Measurements from ENCODE around the gene MYCL. TPM values are rescaled to one million over a fixed set of nuclear protein-coding genes. Genes with fewer than 3 reads are reported as not detected.

Gene MYCL
- total and polyA plus RNA-seq, 2 of the 13 experiments (the other 11 are each of a cell fraction or from before 2014, with no cell fraction given): 0.31 to 1.7 TPM

DNA sequence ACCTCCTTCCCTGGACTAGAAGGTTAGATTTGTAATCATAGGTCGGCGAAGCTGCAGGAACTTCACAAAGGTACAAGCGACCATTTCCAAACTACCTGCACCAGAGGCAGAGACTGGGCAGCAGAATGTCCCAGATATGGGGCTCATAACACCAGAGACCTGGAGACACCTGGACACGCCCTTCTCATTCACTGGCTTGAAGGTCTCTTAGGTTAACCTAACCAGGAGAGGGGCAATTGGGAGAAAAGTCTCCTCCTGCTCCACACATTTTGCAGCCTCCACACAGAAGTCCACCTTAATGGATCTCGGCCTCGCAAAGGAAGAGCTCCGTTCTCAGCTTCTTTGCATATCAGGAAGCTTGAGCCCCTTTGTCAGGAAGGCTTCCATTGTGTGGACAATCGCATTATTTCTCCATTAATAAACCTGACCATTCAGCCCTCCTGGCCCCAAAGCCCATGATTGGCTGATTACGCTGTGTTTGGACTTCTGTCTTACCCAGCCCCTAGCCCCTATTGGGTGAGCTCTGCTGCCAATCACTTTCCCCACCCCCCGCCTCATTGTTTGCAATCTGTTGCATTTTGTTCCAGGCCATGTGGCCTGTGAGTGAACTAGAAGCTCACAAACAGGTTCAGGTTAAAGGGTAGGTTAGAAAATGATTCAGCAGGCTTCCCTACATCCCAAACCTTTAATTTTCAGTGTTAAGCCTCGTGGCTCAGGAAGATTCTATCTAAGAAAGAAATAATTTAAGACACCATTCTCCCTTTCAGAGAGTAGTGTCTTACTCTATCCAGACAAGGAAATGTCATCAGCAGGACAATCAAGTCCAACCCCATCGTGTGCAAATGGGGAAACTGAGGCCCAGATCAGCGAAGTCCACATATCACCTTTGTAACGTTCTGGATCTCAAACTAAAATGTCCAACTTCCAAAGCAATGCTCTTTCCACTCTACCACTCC lies 2.8 kb downstream of the MYCL start (continued):
- TF ChIP-seq ZBTB7A (CRISPR knock-in tag; IDR thresholded peaks at IDR 0.05) (no peak), ZFP36L2 (CRISPR knock-in tag; IDR thresholded peaks at IDR 0.05) (no peak), NFYC (CRISPR knock-in tag; IDR thresholded peaks at IDR 0.05) (peak; percentile 91), ZNF138 (CRISPR knock-in tag; IDR thresholded peaks at IDR 0.05; ENCODE audit: low read depth) (no peak), IKZF4 (CRISPR knock-in tag; IDR thresholded peaks at IDR 0.05; ENCODE audit: borderline replicate concordance, low read depth, not compliant biosample characterization) (no peak), ZNF264 (CRISPR knock-in tag; IDR thresholded peaks at IDR 0.05) (no peak), STAT5B (CRISPR knock-in tag; IDR thresholded peaks at IDR 0.05) (no peak), ELF3 (CRISPR knock-in tag; IDR thresholded peaks at IDR 0.05) (peak; percentile 59; the same call in 1 of the 2 replicates), ZNF260 (CRISPR knock-in tag; IDR thresholded peaks at IDR 0.05; ENCODE audit: borderline replicate concordance, low read depth) (no peak), AGO1 (IDR thresholded peaks at IDR 0.05; ENCODE audit: low read depth, low read length, poor library complexity, severe bottlenecking) (no peak), ZNF747 (CRISPR knock-in tag; IDR thresholded peaks at IDR 0.05; ENCODE audit: borderline replicate concordance) (no peak), PAWR (CRISPR knock-in tag; IDR thresholded peaks at IDR 0.05; ENCODE audit: borderline replicate concordance) (no peak)
- TF ChIP-seq, protein P1, sequence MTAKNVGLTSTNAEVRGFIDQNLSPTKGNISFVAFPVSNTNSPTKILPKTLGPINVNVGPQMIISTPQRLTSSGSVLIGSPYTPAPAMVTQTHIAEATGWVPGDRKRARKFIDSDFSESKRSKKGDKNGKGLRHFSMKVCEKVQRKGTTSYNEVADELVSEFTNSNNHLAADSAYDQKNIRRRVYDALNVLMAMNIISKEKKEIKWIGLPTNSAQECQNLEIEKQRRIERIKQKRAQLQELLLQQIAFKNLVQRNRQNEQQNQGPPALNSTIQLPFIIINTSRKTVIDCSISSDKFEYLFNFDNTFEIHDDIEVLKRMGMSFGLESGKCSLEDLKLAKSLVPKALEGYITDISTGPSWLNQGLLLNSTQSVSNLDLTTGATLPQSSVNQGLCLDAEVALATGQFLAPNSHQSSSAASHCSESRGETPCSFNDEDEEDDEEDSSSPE (CRISPR knock-in tag; IDR thresholded peaks at IDR 0.05): no peak
- TF ChIP-seq, protein P2, sequence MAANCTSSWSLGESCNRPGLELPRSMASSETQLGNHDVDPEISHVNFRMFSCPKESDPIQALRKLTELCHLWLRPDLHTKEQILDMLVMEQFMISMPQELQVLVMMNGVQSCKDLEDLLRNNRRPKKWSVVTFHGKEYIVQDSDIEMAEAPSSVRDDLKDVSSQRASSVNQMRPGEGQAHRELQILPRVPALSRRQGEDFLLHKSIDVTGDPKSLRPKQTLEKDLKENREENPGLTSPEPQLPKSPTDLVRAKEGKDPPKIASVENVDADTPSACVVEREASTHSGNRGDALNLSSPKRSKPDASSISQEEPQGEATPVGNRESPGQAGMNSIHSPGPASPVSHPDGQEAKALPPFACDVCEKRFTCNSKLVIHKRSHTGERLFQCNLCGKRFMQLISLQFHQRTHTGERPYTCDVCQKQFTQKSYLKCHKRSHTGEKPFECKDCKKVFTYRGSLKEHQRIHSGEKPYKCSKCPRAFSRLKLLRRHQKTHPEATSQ (CRISPR knock-in tag; IDR thresholded peaks at IDR 0.05; ENCODE audit: borderline replicate concordance): no peak
- TF ChIP-seq, protein P3, sequence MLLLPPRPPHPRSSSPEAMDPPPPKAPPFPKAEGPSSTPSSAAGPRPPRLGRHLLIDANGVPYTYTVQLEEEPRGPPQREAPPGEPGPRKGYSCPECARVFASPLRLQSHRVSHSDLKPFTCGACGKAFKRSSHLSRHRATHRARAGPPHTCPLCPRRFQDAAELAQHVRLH (CRISPR knock-in tag; IDR thresholded peaks at IDR 0.05; ENCODE audit: borderline replicate concordance, low read depth): 0 out of 2 replicates have a peak, but pooled peaks have one; percentile 41
- TF ChIP-seq, protein P4, sequence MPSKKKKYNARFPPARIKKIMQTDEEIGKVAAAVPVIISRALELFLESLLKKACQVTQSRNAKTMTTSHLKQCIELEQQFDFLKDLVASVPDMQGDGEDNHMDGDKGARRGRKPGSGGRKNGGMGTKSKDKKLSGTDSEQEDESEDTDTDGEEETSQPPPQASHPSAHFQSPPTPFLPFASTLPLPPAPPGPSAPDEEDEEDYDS (CRISPR knock-in tag; IDR thresholded peaks at IDR 0.05): peak; percentile 67; the same call in 1 of the 2 replicates
- TF ChIP-seq, protein P5, sequence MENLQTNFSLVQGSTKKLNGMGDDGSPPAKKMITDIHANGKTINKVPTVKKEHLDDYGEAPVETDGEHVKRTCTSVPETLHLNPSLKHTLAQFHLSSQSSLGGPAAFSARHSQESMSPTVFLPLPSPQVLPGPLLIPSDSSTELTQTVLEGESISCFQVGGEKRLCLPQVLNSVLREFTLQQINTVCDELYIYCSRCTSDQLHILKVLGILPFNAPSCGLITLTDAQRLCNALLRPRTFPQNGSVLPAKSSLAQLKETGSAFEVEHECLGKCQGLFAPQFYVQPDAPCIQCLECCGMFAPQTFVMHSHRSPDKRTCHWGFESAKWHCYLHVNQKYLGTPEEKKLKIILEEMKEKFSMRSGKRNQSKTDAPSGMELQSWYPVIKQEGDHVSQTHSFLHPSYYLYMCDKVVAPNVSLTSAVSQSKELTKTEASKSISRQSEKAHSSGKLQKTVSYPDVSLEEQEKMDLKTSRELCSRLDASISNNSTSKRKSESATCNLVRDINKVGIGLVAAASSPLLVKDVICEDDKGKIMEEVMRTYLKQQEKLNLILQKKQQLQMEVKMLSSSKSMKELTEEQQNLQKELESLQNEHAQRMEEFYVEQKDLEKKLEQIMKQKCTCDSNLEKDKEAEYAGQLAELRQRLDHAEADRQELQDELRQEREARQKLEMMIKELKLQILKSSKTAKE (CRISPR knock-in tag; IDR thresholded peaks at IDR 0.05; ENCODE audit: borderline replicate concordance): no peak
- TF ChIP-seq, protein P6, sequence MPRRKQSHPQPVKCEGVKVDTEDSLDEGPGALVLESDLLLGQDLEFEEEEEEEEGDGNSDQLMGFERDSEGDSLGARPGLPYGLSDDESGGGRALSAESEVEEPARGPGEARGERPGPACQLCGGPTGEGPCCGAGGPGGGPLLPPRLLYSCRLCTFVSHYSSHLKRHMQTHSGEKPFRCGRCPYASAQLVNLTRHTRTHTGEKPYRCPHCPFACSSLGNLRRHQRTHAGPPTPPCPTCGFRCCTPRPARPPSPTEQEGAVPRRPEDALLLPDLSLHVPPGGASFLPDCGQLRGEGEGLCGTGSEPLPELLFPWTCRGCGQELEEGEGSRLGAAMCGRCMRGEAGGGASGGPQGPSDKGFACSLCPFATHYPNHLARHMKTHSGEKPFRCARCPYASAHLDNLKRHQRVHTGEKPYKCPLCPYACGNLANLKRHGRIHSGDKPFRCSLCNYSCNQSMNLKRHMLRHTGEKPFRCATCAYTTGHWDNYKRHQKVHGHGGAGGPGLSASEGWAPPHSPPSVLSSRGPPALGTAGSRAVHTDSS (CRISPR knock-in tag; conservative IDR thresholded peaks at IDR 0.05): no peak
- TF ChIP-seq, protein P7, sequence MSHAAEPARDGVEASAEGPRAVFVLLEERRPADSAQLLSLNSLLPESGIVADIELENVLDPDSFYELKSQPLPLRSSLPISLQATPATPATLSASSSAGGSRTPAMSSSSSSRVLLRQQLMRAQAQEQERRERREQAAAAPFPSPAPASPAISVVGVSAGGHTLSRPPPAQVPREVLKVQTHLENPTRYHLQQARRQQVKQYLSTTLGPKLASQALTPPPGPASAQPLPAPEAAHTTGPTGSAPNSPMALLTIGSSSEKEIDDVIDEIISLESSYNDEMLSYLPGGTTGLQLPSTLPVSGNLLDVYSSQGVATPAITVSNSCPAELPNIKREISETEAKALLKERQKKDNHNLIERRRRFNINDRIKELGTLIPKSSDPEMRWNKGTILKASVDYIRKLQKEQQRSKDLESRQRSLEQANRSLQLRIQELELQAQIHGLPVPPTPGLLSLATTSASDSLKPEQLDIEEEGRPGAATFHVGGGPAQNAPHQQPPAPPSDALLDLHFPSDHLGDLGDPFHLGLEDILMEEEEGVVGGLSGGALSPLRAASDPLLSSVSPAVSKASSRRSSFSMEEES (CRISPR knock-in tag; IDR thresholded peaks at IDR 0.05): peak; percentile 52; the same call in 1 of the 2 replicates
